Osteocyte (in vitro differentiated cells): ENCODE measurements around the gene CSF1R. TPM values are rescaled to one million over a fixed set of nuclear protein-coding genes. Genes with fewer than 3 reads are reported as not detected.

Experiments
- DNase-seq: peaks from one replicate; pipeline ENCODE4 v3.0.0; 2021; ENCODE audit warnings: mixed read lengths; ENCODE audit not compliant: unreplicated experiment; ENCODE audit errors: extremely low spot score
- H3K27ac Mint-ChIP-seq: one replicate; pipeline ENCODE4 v1.8.0; 2021; ENCODE audit warnings: mild to moderate bottlenecking, mixed read lengths; ENCODE audit not compliant: unreplicated experiment
- H3K27me3 Mint-ChIP-seq: one replicate; pipeline ENCODE4 v1.8.0; 2021; ENCODE audit warnings: mixed read lengths; ENCODE audit not compliant: unreplicated experiment
- H3K36me3 Mint-ChIP-seq: one replicate; pipeline ENCODE4 v1.8.0; 2021; ENCODE audit warnings: mixed read lengths; ENCODE audit not compliant: unreplicated experiment
- H3K4me1 Mint-ChIP-seq: one replicate; pipeline ENCODE4 v1.8.0; 2021; ENCODE audit warnings: mixed read lengths; ENCODE audit not compliant: unreplicated experiment
- H3K4me3 Mint-ChIP-seq: one replicate; pipeline ENCODE4 v1.8.0; 2021; ENCODE audit warnings: mild to moderate bottlenecking, moderate library complexity, mixed read lengths; ENCODE audit not compliant: unreplicated experiment
- H3K9me3 Mint-ChIP-seq: one replicate; pipeline ENCODE4 v1.8.0; 2021; ENCODE audit warnings: mixed read lengths; ENCODE audit not compliant: unreplicated experiment
- CTCF ChIP-seq: fragments of 200-600 bp; sonication (generic); IDR thresholded peaks from 2 replicates; pipeline ENCODE4 v1.5.0; 2021; ENCODE audit warnings: antibody characterized with exemption, mild to moderate bottlenecking, moderate library complexity
- total RNA-seq: library from RNA; stranded (reverse); gene quantifications from 2 replicates; pipeline ENCODE4 v1.2.1, GENCODE V29; 2021

Gene CSF1R
- total RNA-seq, 1 donor from 2014 or later = 1.2 TPM

GRCh38 chr5:150108711-150109514 lies 22.6 kb upstream of the CSF1R start:
- H3K27ac Mint-ChIP-seq = peak overlapping the region; percentile 93
- no peaks in the 10 kb centered on the region for H3K9me3 Mint-ChIP-seq
- peaks cover 3% of the 10 kb centered on the region for H3K36me3 Mint-ChIP-seq
- peak overlapping the region; percentile 10 for H3K4me3 Mint-ChIP-seq
- no peak for DNase-seq
- TF ChIP-seq CTCF = no peak
- no peaks in the 10 kb centered on the region for H3K27me3 Mint-ChIP-seq
- H3K4me1 Mint-ChIP-seq = peaks cover 79% of the 10 kb centered on the region

GRCh38 chr5:150107909-150108447 lies 21.6 kb upstream of the CSF1R start:
- no peaks in the 10 kb centered on the region for H3K9me3 Mint-ChIP-seq
- TF ChIP-seq CTCF = no peak
- H3K27me3 Mint-ChIP-seq = no peaks in the 10 kb centered on the region
- no peak overlapping the region for H3K4me3 Mint-ChIP-seq
- peaks cover 72% of the 10 kb centered on the region for H3K4me1 Mint-ChIP-seq
- H3K27ac Mint-ChIP-seq = peak overlapping the region; percentile 93
- H3K36me3 Mint-ChIP-seq = no peaks in the 10 kb centered on the region
- DNase-seq = no peak

GRCh38 chr5:150106674-150107426 lies 20.5 kb upstream of the CSF1R start:
- TF ChIP-seq CTCF = no peak
- Mint-ChIP-seq H3K27me3 (no peaks in the 10 kb centered on the region), H3K9me3 (no peaks in the 10 kb centered on the region), H3K4me1 (peaks cover 61% of the 10 kb centered on the region), H3K27ac (peak overlapping the region; percentile 60), H3K36me3 (no peaks in the 10 kb centered on the region), H3K4me3 (no peak overlapping the region)
- DNase-seq = no peak

- peak overlapping the region; percentile 60 for H3K27ac Mint-ChIP-seq
- H3K4me1 Mint-ChIP-seq = peaks cover 53% of the 10 kb centered on the region
- no peak for DNase-seq
Observed at GRCh38 chr5:150105928-150106615, 19.7 kb upstream of the CSF1R start.

More at GRCh38 chr5:150105928-150106615, 19.7 kb upstream of the CSF1R start:
- no peaks in the 10 kb centered on the region for H3K36me3 Mint-ChIP-seq
- no peak overlapping the region for H3K4me3 Mint-ChIP-seq
- H3K27me3 Mint-ChIP-seq = no peaks in the 10 kb centered on the region
- no peaks in the 10 kb centered on the region for H3K9me3 Mint-ChIP-seq
- no peak for TF ChIP-seq CTCF
